SH-SY5Y (cell line): ENCODE results near the gene GFOD1.

Experiments
- GATA2 ChIP-seq: IDR thresholded peaks from 2 replicates; pipeline ENCODE4 v1.6.1; 2011; ENCODE audit warnings: mild to moderate bottlenecking, low read depth, low read length
- GATA3 ChIP-seq: IDR thresholded peaks from 2 replicates; pipeline ENCODE4 v1.6.1; 2011; ENCODE audit warnings: low read depth, mild to moderate bottlenecking, low read length, moderate library complexity

DNA sequence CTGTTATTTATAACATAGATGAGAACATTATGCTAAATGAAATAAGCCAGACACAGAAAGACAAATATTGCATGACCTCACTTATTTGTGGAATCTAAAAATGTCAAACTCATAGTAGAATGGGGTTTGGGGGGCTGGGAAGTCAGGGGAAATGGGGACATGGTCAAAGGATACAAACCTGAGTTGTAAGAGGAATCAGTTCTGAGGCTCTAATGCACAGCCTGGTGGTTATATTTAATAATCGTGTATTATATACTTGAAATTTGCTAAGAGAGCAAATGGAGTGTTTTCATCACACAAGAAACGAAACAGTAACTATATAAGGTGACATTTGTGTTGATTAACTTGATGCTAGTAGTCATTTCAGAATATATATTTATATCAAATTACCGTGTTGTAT is 40.8 kb upstream of the GFOD1 start:
- TF ChIP-seq GATA3 = no peak
- TF ChIP-seq GATA2 = no peak
